ENCODE data around the gene SOSTDC1.

The SOSTDC1 gene

DNA sequence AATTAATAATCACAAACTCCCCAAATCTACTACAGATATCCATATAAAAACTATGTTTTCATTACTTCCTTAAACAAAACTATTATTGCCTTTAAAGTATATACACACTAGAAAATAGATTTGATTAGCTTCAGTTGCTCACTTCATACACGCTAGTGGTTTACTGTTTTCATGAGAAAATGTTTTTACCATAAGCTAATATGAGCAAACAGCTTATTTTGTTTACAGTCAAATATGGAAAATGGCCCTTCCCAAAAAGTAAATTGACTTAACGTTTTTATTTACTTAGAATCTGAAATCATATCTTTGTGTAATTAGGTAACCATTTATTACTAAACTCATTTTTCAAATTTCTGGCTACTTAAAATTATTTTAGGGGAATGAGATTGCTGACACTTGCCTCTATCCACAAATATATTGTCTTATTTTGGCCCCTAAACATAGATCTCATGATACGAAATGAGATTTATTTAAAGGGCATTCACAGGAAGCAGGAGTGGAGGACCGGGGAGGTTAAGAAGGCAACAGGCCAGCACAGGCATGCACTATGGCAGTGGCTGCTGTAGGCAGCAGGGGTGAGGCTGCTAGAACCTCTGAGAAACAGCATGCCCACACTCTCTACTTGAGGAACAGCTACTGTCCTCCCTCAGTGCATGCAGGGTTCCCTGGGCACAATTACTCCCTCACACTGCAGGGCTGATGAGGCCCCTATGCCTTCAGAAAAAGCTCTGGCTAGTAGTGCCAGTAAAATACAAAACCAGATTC lies 29.6 kb upstream of the SOSTDC1 start:
- no peak for TF ChIP-seq Cebpa-rat (IDR thresholded peaks at IDR 0.05)
- no peak overlapping the region for H3K4me2 ChIP-seq
- no peaks in the 10 kb centered on the region for H3K9me3 ChIP-seq
- no peaks in the 10 kb centered on the region for H3K4me1 ChIP-seq
- H4K20me1 ChIP-seq: no peaks in the 10 kb centered on the region
- H3K9ac ChIP-seq: no peak overlapping the region
- H3K36me3 ChIP-seq: no peaks in the 10 kb centered on the region
- no peak overlapping the region for H3K4me3 ChIP-seq
- no peaks in the 10 kb centered on the region for H3K27me3 ChIP-seq
- no peak overlapping the region for H3K27ac ChIP-seq

DNA sequence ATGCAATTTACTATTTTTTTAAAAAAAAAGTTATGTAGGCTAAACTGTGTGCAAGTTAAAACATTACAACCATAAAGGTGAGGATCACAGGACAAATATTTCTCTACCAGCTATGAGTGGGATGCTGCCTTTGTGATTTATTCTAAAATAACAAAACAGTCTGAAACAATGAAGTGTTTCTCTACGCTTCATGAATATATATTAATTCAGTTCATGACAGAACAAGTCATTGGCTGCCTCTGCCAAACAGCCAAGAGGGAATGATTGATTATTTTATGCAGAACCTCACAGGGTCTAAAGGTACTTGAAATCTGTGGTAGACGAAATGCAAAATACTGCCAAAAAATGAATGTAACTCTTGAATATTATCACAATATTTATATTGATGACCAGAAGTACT lies 29.0 kb upstream of the SOSTDC1 start:
- Histone ChIP-seq H4K20me1 (no peaks in the 10 kb centered on the region), H3K36me3 (no peaks in the 10 kb centered on the region), H3K4me2 (no peak overlapping the region), H3K9me3 (no peaks in the 10 kb centered on the region), H3K27me3 (no peaks in the 10 kb centered on the region), H3K4me3 (no peak overlapping the region), H3K4me1 (no peaks in the 10 kb centered on the region), H3K9ac (no peak overlapping the region), H3K27ac (no peak overlapping the region)
- no peak for TF ChIP-seq Cebpa-rat (IDR thresholded peaks at IDR 0.05)

DNA sequence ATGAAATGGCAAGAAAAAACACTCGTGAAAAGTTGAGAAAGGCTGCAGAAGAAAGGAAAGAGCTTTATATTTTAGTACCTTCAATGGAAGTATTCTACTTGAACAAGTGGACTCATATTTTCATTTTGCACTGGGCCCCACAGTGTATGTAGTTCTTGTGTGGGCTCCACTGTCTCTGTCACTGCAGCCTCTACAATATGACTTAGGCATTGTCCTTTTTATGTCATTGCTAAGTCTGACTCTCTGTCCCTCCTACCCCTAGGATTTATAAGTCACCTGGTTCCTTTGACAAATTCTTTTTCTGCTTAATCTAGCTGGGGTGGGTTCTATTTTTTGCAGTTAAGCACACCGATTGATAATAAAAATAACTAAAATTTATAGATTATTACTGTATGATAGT lies 27.7 kb upstream of the SOSTDC1 start:
- no peaks in the 10 kb centered on the region for H4K20me1 ChIP-seq
- H3K36me3 ChIP-seq: no peaks in the 10 kb centered on the region
- H3K9me3 ChIP-seq: no peaks in the 10 kb centered on the region
- H3K4me2 ChIP-seq: no peak overlapping the region
- H3K27ac ChIP-seq: no peak overlapping the region
- TF ChIP-seq Cebpa-rat (IDR thresholded peaks at IDR 0.05): no peak
- H3K4me3 ChIP-seq: no peak overlapping the region
- H3K4me1 ChIP-seq: no peaks in the 10 kb centered on the region
- H3K9ac ChIP-seq: no peak overlapping the region
- no peaks in the 10 kb centered on the region for H3K27me3 ChIP-seq

DNA sequence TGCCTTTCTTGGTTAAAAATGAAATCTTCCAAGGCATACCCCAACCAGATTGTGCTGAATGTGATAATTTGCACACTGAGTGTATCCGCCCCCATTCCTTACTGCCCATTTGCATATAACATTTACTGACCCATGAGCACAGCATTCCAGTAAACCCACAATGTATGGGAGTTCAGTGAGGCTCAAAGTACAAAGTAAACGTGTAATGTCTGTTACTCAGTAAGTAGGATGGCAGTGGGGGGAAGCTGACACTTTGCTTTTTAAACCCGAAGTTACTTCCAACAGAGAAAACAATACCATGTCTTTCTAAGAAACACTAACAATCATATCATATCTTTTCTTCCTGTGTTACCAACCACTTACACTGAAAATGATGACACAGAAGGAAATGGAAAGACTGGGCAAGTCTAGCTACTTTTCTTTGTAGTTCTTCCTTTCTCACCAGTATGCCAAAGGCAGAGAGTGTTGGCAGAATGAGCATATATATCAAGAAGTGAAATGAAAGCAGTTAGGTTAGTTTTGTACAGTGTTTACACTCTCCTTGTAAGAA lies 27.1 kb upstream of the SOSTDC1 start:
- no peak overlapping the region for H3K4me2 ChIP-seq
- TF ChIP-seq Cebpa-rat (IDR thresholded peaks at IDR 0.05): no peak

DNA sequence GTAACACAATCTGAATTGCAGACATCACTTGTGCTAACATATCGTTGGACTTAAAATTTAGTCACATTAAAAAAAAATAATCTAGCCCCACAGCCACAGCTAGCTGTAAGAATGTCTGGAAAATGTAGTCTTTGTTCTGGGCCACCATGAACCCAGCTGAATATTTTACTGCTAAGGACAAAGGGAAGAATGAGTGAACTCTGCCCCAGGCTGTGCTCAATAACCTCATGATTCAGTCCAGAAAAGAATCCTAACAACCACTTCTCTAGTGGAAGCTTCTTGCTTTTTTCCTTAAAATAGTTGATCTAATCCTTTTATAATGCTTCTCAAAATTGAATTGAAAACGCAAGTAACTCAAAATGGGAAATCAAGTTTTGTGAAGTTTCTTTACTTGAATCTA lies 25.6 kb upstream of the SOSTDC1 start:
- no peaks in the 10 kb centered on the region for H3K9me3 ChIP-seq
- no peaks in the 10 kb centered on the region for H3K27me3 ChIP-seq
- no peaks in the 10 kb centered on the region for H4K20me1 ChIP-seq
- H3K4me2 ChIP-seq: no peak overlapping the region
- H3K4me1 ChIP-seq: no peaks in the 10 kb centered on the region
- TF ChIP-seq Cebpa-rat (IDR thresholded peaks at IDR 0.05): no peak
- H3K27ac ChIP-seq: no peak overlapping the region
- H3K36me3 ChIP-seq: no peaks in the 10 kb centered on the region
- no peak overlapping the region for H3K9ac ChIP-seq
- H3K4me3 ChIP-seq: no peak overlapping the region

More for the DNA sequence above, 27.1 kb upstream of the SOSTDC1 start:
- H3K9ac ChIP-seq: no peak overlapping the region
- H4K20me1 ChIP-seq: no peaks in the 10 kb centered on the region
- no peaks in the 10 kb centered on the region for H3K36me3 ChIP-seq
- H3K27me3 ChIP-seq: no peaks in the 10 kb centered on the region
- no peaks in the 10 kb centered on the region for H3K9me3 ChIP-seq
- H3K4me3 ChIP-seq: no peak overlapping the region
- no peaks in the 10 kb centered on the region for H3K4me1 ChIP-seq
- no peak overlapping the region for H3K27ac ChIP-seq

DNA sequence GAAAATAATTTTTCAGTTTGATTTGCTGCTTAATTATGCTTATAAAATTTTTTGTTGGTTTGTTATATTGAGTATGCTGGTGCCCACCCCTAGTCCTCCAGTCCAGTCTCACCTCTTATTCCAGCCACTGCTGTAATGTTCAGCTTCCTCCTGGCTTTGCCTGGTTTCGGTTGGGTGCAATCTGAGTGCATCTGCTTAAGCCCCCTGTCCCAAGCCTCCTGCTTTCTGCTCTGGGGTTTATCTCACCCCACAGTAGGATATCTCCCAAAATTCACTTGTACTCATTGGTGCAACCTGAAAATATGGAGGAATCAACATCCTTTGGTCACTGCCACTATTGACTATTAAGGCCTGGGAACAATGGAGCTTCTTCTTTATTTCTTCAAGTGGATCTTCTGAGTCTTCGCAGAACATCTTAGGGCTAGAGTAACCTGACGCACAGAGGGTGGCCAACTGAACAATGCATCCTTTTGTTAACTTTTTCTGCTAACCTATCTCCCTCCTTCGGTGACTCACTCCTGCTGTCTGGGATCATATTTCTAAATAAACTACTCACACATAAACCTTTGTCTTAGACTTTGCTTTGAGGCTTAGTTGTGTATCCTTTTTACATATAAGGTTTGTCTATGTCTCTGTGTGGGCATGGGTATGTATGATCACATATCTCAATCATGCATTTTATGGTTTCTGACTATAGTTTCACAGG lies 19.1 kb upstream of the SOSTDC1 start:
- Histone ChIP-seq H3K4me3 (no peak overlapping the region), H3K27ac (no peak overlapping the region), H3K4me2 (no peak overlapping the region), H3K4me1 (no peaks in the 10 kb centered on the region), H3K27me3 (no peaks in the 10 kb centered on the region), H3K9me3 (no peaks in the 10 kb centered on the region), H3K36me3 (no peaks in the 10 kb centered on the region), H3K9ac (no peak overlapping the region), H4K20me1 (no peaks in the 10 kb centered on the region)
- no peak for TF ChIP-seq Cebpa-rat (IDR thresholded peaks at IDR 0.05)

DNA sequence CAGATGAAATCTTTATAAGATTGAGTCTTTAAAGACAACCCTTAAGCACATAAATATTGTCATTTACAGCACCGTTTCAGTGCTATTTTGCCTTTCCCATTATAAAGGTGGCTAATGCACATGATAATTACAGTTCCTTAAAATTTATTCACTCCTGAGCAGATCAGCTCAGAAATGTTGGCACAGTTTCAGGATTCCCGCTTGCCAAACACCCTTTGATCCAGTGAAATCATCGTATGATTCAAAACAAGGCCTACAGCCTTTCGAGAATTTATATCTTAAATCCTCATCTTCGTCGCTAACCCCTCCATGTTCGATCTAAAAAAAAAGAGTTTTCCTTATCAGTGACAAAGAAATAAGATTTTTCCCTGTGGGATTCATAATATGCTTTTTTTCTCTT lies 14.1 kb upstream of the SOSTDC1 start:
- H3K4me2 ChIP-seq: no peak overlapping the region
- no peak for TF ChIP-seq Cebpa-rat (IDR thresholded peaks at IDR 0.05)
- no peak overlapping the region for H3K27ac ChIP-seq

DNA sequence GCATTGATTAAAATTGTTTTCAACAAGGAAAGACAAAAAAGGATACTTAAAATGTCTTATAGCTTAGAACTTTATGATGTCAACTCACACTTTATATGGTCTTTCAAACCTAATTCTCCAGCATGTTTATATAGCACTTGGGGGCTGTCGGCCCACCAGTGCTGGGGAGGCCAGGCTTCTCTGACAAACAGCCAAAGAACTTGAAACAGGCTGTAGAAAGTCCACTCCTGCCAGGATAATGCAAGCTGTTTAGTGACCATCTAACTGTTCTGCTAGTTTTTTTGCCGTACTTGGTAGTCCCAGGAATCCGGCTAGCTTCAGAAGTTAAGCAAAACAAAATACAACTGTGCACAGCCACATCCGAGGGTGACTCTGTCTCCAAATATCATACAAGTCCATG lies 13.6 kb upstream of the SOSTDC1 start:
- H3K4me3 ChIP-seq: no peak overlapping the region
- no peaks in the 10 kb centered on the region for H3K9me3 ChIP-seq
- H3K4me2 ChIP-seq: no peak overlapping the region
- no peak overlapping the region for H3K27ac ChIP-seq
- no peak for TF ChIP-seq Cebpa-rat (IDR thresholded peaks at IDR 0.05)
- H3K9ac ChIP-seq: no peak overlapping the region
- no peaks in the 10 kb centered on the region for H3K4me1 ChIP-seq
- no peaks in the 10 kb centered on the region for H3K27me3 ChIP-seq
- no peaks in the 10 kb centered on the region for H4K20me1 ChIP-seq
- H3K36me3 ChIP-seq: no peaks in the 10 kb centered on the region

More for the DNA sequence above, 14.1 kb upstream of the SOSTDC1 start:
- no peaks in the 10 kb centered on the region for H3K36me3 ChIP-seq
- H3K4me1 ChIP-seq: no peaks in the 10 kb centered on the region
- H3K9ac ChIP-seq: no peak overlapping the region
- H3K4me3 ChIP-seq: no peak overlapping the region
- no peaks in the 10 kb centered on the region for H3K27me3 ChIP-seq
- H4K20me1 ChIP-seq: no peaks in the 10 kb centered on the region
- H3K9me3 ChIP-seq: no peaks in the 10 kb centered on the region

DNA sequence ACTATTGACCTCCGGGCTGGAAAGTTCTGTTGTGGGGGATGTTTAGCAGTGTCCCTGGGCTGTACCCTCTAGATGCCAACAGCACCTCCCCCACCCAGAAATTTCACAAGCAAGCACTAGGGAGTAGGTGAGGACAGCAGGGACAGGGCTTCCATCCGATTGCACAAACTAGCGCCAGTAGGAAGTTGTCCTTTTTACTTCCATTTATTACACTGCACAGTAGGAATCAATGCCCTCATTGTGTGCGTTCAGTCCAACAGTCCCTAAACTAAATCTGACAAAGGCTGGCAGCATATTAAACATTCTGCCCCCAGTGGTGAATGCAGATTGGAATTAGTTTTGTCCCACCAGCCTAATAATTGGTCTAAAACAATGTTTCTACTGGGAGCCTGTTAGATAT lies 6.4 kb upstream of the SOSTDC1 start:
- H3K4me3 ChIP-seq: no peak overlapping the region
- no peaks in the 10 kb centered on the region for H3K4me1 ChIP-seq
- H3K27me3 ChIP-seq: no peaks in the 10 kb centered on the region

More for the DNA sequence above, 6.4 kb upstream of the SOSTDC1 start:
- Histone ChIP-seq H3K9me3 (no peaks in the 10 kb centered on the region), H3K27ac (no peak overlapping the region), H3K36me3 (no peaks in the 10 kb centered on the region), H4K20me1 (no peaks in the 10 kb centered on the region), H3K4me2 (no peak overlapping the region), H3K9ac (no peak overlapping the region)
- no peak for TF ChIP-seq Cebpa-rat (IDR thresholded peaks at IDR 0.05)

Measured in BLaER1 (cell line).